Measurements from ENCODE around the gene ELOA. TPM values are rescaled to one million over a fixed set of nuclear protein-coding genes. Genes with fewer than 3 reads are reported as not detected.
"Not testable (repeated sequence)": the region's sequence is repeated elsewhere in the genome, so short reads cannot be mapped to it uniquely, and the experiment has no call there.

The ELOA gene
- total and polyA plus RNA-seq, 2 experiments from 2014 or later, result 49.1 to 57.7 TPM

DNA sequence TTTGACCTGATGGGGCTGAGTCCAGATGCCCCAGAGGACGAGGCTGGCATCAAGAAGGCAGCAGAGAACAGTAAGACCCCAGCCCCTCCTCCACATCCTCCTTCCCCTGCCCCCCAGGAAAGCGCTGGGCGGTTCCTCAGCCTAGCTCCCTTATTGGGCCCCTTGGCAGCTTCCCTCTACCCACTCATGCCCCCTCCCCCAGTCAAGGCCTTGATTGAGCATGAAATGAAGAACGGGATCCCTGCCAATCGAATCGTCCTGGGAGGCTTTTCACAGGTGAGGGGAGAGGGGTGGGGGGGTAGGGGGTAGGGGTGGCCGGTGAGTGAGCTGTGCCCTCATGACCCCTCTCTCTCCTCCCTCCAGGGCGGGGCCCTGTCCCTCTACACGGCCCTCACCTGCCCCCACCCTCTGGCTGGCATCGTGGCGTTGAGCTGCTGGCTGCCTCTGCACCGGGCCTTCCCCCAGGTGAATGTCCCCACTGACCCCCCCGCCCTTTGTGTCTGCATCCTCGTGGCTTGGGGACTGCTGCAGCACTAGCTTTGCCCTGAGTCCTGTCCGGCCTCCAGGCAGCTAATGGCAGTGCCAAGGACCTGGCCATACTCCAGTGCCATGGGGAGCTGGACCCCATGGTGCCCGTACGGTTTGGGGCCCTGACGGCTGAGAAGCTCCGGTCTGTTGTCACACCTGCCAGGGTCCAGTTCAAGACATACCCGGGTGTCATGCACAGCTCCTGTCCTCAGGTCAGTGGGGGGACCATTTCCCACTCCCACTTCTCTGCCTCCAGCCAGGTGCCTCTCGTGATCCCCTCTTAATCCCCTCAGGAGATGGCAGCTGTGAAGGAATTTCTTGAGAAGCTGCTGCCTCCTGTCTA is 50.8 kb downstream of the ELOA start:
- Mint-ChIP-seq H3K4me3 (no peak overlapping the region), H3K27ac (no peak overlapping the region), H3K4me1 (peaks cover 21% of the 10 kb centered on the region), H3K36me3 (ENCODE audit: low read depth) (peaks cover 40% of the 10 kb centered on the region), H3K27me3 (ENCODE audit: insufficient read depth, low read depth, poor library complexity) (peaks cover 16% of the 10 kb centered on the region), H3K9me3 (no peaks in the 10 kb centered on the region)
- peaks cover 13% of the 10 kb centered on the region for H3K4me1 ChIP-seq (ENCODE audit: insufficient read depth)
- H3K9me2 ChIP-seq (ENCODE audit: insufficient read depth), result no peaks in the 10 kb centered on the region
- H3K4me3 ChIP-seq, result no peak overlapping the region
- no peak overlapping the region for H3K27ac ChIP-seq (ENCODE audit: low read depth)
- peaks cover 11% of the 10 kb centered on the region; the same call in 1 of the 2 replicates for H3F3A ChIP-seq (replicated peaks; ENCODE audit: low read depth)
- no peak for TF ChIP-seq EZH2 (IDR thresholded peaks at IDR 0.05; ENCODE audit: low read depth, unreplicated experiment)
- no peak for TF ChIP-seq STAT1 (IDR thresholded peaks at IDR 0.05; ENCODE audit: unreplicated experiment)
- no peak for TF ChIP-seq NANOG (IDR thresholded peaks at IDR 0.05; ENCODE audit: borderline replicate concordance)
- TF ChIP-seq ZNF114 (CRISPR knock-in tag; IDR thresholded peaks at IDR 0.05), result no peak
- TF ChIP-seq, protein P1, sequence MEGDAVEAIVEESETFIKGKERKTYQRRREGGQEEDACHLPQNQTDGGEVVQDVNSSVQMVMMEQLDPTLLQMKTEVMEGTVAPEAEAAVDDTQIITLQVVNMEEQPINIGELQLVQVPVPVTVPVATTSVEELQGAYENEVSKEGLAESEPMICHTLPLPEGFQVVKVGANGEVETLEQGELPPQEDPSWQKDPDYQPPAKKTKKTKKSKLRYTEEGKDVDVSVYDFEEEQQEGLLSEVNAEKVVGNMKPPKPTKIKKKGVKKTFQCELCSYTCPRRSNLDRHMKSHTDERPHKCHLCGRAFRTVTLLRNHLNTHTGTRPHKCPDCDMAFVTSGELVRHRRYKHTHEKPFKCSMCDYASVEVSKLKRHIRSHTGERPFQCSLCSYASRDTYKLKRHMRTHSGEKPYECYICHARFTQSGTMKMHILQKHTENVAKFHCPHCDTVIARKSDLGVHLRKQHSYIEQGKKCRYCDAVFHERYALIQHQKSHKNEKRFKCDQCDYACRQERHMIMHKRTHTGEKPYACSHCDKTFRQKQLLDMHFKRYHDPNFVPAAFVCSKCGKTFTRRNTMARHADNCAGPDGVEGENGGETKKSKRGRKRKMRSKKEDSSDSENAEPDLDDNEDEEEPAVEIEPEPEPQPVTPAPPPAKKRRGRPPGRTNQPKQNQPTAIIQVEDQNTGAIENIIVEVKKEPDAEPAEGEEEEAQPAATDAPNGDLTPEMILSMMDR (conservative IDR thresholded peaks at IDR 0.05; ENCODE audit: low read depth in 2 of 2), result no peak
- TF ChIP-seq ZNF331 (CRISPR knock-in tag; IDR thresholded peaks at IDR 0.05; ENCODE audit: low read depth), result no peak
- no peak for TF ChIP-seq JUNB (IDR thresholded peaks at IDR 0.05; ENCODE audit: unreplicated experiment)
- H4K20me1 ChIP-seq (replicated peaks; ENCODE audit: insufficient read depth), result 0 out of 2 replicates have a peak, but pooled peaks cover 7% of the 10 kb centered on the region
- peaks cover 14% of the 10 kb centered on the region for H3K79me2 ChIP-seq (replicated peaks; ENCODE audit: insufficient read depth)
- H3K4me2 ChIP-seq, result no peak overlapping the region
- no peaks in the 10 kb centered on the region for H3K27me3 ChIP-seq (ENCODE audit: insufficient read depth)
- H2AFZ ChIP-seq, result no peak overlapping the region
- DNase-seq (ENCODE audit: low spot score), result no peak
- no peak for ATAC-seq
- H3K36me3 ChIP-seq (ENCODE audit: insufficient read depth), result peaks cover 8% of the 10 kb centered on the region; the same call in 1 of the 2 replicates

DNA sequence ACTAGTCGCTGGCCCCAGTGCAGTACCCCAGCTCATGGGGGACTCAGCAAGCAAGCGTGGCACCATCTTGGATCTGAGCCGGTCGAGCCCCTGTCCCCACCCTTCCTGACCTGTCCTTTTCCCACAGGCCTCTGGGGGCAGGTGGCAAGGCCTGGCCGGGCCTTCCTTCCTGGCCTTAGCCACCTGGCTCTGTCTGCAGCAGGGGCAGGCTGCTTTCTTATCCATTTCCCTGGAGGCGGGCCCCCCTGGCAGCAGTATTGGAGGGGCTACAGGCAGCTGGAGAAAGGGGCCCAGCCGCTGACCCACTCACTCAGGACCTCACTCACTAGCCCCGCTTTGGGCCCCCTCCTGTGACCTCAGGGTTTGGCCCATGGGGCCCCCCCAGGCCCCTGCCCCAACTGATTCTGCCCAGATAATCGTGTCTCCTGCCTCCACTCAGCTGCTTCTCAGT is 51.5 kb downstream of the ELOA start:
- H3K9me3 Mint-ChIP-seq; H3K27me3 ChIP-seq (ENCODE audit: insufficient read depth); H3K27ac Mint-ChIP-seq; H3K4me3 Mint-ChIP-seq; DNase-seq (ENCODE audit: low spot score); H3K4me2 ChIP-seq; ATAC-seq; H3K4me3 ChIP-seq; H3K27ac ChIP-seq (ENCODE audit: low read depth); H4K20me1 ChIP-seq (replicated peaks; ENCODE audit: insufficient read depth); H3K9me2 ChIP-seq (ENCODE audit: insufficient read depth); H2AFZ ChIP-seq; H3K36me3 ChIP-seq (ENCODE audit: insufficient read depth): not testable (repeated sequence)
- peaks cover 14% of the 10 kb centered on the region for H3K79me2 ChIP-seq (replicated peaks; ENCODE audit: insufficient read depth)
- peaks cover 19% of the 10 kb centered on the region for H3K4me1 ChIP-seq (ENCODE audit: insufficient read depth)
- peaks cover 17% of the 10 kb centered on the region for H3K27me3 Mint-ChIP-seq (ENCODE audit: insufficient read depth, low read depth, poor library complexity)
- H3K36me3 Mint-ChIP-seq (ENCODE audit: low read depth), result peaks cover 40% of the 10 kb centered on the region
- H3F3A ChIP-seq (replicated peaks; ENCODE audit: low read depth), result peaks cover 11% of the 10 kb centered on the region; the same call in 1 of the 2 replicates
- peaks cover 25% of the 10 kb centered on the region for H3K4me1 Mint-ChIP-seq
